ENCODE data around the gene KCNQ1. TPM values are rescaled to one million over a fixed set of nuclear protein-coding genes. Genes with fewer than 3 reads are reported as not detected.

KCNQ1 gene
- total and polyA plus RNA-seq, 2 donors (not counting 3 experiments of a cell fraction or from before 2014, with no cell fraction given) = 0.07 to 0.09 TPM

DNA sequence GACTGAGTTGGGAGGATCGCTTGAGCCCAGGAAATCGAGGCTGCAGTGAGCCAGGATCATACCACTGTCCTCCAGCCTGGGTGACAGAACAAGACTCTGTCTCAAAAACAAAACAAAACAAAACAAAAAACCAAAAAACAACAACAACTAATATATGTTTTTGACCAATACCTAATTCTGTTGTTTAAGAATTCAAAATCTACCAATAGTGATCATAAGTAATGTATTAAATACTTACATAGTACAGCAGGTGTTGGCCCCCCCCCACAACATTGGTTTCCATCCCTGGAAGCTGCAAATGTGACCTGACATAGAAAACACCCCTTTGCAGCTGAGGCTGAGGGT lies 74.7 kb downstream of the KCNQ1 start:
- intact Hi-C loops (cut with micrococcal nuclease) = no loop called here
- H3K4me1 ChIP-seq (ENCODE audit: control insufficient read depth, extremely low read depth, insufficient read depth, low read length) = no peaks in the 10 kb centered on the region
- FAIRE-seq (no peak), DNase-seq (ENCODE audit: low read depth, low spot score) (no peak)
- H3K27me3 ChIP-seq (ENCODE audit: control insufficient read depth in 2 of 2, insufficient read depth in 2 of 2, low read length in 2 of 2) = no peaks in the 10 kb centered on the region
- no peak overlapping the region for H3K9ac ChIP-seq (replicated peaks; ENCODE audit: extremely low read depth, insufficient read depth, low read length)
- H4K20me1 ChIP-seq (replicated peaks; ENCODE audit: control insufficient read depth, extremely low read depth, insufficient read depth, low read length) = no peaks in the 10 kb centered on the region
- no peak for TF ChIP-seq EZH2 (IDR thresholded peaks at IDR 0.05; ENCODE audit: borderline replicate concordance, low read depth, low read length, severe bottlenecking)
- no peak for TF ChIP-seq FOS (IDR thresholded peaks at IDR 0.05; ENCODE audit: borderline replicate concordance, insufficient read depth, low read length)
- no peak for TF ChIP-seq POLR2A (IDR thresholded peaks at IDR 0.05; ENCODE audit: low read depth, low read length)
- TF ChIP-seq JUN (IDR thresholded peaks at IDR 0.05; ENCODE audit: borderline replicate concordance, insufficient read depth, insufficient read length, low read depth) = no peak
- no peak for TF ChIP-seq GATA2 (IDR thresholded peaks at IDR 0.05; ENCODE audit: insufficient read depth, insufficient read length, low read depth, low read length)
- TF ChIP-seq, protein P1, sequence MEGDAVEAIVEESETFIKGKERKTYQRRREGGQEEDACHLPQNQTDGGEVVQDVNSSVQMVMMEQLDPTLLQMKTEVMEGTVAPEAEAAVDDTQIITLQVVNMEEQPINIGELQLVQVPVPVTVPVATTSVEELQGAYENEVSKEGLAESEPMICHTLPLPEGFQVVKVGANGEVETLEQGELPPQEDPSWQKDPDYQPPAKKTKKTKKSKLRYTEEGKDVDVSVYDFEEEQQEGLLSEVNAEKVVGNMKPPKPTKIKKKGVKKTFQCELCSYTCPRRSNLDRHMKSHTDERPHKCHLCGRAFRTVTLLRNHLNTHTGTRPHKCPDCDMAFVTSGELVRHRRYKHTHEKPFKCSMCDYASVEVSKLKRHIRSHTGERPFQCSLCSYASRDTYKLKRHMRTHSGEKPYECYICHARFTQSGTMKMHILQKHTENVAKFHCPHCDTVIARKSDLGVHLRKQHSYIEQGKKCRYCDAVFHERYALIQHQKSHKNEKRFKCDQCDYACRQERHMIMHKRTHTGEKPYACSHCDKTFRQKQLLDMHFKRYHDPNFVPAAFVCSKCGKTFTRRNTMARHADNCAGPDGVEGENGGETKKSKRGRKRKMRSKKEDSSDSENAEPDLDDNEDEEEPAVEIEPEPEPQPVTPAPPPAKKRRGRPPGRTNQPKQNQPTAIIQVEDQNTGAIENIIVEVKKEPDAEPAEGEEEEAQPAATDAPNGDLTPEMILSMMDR (IDR thresholded peaks at IDR 0.05; ENCODE audit: extremely low read depth in 1 of 2, insufficient read depth in 1 of 2, low read depth in 1 of 2, low read length in 2 of 2) = no peak
- TF ChIP-seq, protein P2, sequence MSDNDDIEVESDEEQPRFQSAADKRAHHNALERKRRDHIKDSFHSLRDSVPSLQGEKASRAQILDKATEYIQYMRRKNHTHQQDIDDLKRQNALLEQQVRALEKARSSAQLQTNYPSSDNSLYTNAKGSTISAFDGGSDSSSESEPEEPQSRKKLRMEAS (IDR thresholded peaks at IDR 0.05; ENCODE audit: insufficient read depth, insufficient read length) = no peak
- TF ChIP-seq POLR2AphosphoS5 (IDR thresholded peaks at IDR 0.05; ENCODE audit: insufficient read depth, low read depth, low read length) = no peak
- TF ChIP-seq MYC (IDR thresholded peaks at IDR 0.05; ENCODE audit: low read depth, low read length) = no peak
- no peaks in the 10 kb centered on the region for H3K9me3 ChIP-seq (replicated peaks; ENCODE audit: control insufficient read depth, insufficient read depth, low read length)
- CTCF ChIA-PET = interaction anchor here (1.3 kb wide), 1 partner anchor 99 kb away, joined by 3 read pairs; no protein-coding TSS in a partner anchor
- H2AFZ ChIP-seq (ENCODE audit: low read depth, low read length) = no peak overlapping the region
- no peak overlapping the region for H3K27ac ChIP-seq (ENCODE audit: insufficient read depth, low read depth, low read length)
- dilution Hi-C loops (cut with MboI; ENCODE audit: extremely low pct_ligation_motif_present, low sequenced_read_pairs) = no loop called here
- POLR2A ChIA-PET = no interaction called here
- BruUV-seq (replicated peaks) = no TSS peak
- H3K4me2 ChIP-seq (ENCODE audit: insufficient read depth, low read length) = no peak overlapping the region
- no peak overlapping the region for H3K4me3 ChIP-seq (replicated peaks in 1 of 3; ENCODE audit: insufficient read depth in 1 of 3, low read depth in 1 of 3, low read length in 3 of 3)
- H3K9me1 ChIP-seq (replicated peaks; ENCODE audit: control insufficient read depth, extremely low read depth, insufficient read depth, low read length) = no peaks in the 10 kb centered on the region
- no peaks in the 10 kb centered on the region for H3K36me3 ChIP-seq (ENCODE audit: control insufficient read depth in 2 of 2, extremely low read depth in 1 of 2, insufficient read depth in 2 of 2, low read length in 2 of 2)
- H3K79me2 ChIP-seq (ENCODE audit: control insufficient read depth, insufficient read depth, low read length) = no peaks in the 10 kb centered on the region
